ENCODE data around the gene NBL1.

DNA sequence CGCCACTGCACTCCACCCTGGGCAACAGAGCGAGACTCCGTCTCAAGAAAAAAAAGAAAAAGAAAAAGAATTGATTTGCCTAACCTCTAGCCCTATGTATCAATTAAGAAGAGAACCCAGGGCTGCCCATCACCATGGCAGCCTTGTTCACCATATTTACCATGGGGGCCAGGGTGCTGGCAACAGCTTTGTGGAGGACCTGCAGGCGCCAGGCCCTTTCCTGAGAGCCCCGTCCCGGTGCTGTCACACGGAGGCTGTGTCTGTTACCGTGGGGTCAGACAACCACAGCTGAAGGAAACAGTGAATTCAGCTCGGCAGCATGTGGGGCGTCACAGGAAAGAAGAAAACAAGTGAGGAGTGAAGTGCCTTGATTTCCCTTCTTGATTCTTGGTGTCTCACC, 6.5 kb upstream of the NBL1 start:
- TF ChIP-seq, protein P1, sequence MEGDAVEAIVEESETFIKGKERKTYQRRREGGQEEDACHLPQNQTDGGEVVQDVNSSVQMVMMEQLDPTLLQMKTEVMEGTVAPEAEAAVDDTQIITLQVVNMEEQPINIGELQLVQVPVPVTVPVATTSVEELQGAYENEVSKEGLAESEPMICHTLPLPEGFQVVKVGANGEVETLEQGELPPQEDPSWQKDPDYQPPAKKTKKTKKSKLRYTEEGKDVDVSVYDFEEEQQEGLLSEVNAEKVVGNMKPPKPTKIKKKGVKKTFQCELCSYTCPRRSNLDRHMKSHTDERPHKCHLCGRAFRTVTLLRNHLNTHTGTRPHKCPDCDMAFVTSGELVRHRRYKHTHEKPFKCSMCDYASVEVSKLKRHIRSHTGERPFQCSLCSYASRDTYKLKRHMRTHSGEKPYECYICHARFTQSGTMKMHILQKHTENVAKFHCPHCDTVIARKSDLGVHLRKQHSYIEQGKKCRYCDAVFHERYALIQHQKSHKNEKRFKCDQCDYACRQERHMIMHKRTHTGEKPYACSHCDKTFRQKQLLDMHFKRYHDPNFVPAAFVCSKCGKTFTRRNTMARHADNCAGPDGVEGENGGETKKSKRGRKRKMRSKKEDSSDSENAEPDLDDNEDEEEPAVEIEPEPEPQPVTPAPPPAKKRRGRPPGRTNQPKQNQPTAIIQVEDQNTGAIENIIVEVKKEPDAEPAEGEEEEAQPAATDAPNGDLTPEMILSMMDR (conservative IDR thresholded peaks at IDR 0.05; ENCODE audit: low read depth in 2 of 2) = no peak
- TF ChIP-seq, protein P2, sequence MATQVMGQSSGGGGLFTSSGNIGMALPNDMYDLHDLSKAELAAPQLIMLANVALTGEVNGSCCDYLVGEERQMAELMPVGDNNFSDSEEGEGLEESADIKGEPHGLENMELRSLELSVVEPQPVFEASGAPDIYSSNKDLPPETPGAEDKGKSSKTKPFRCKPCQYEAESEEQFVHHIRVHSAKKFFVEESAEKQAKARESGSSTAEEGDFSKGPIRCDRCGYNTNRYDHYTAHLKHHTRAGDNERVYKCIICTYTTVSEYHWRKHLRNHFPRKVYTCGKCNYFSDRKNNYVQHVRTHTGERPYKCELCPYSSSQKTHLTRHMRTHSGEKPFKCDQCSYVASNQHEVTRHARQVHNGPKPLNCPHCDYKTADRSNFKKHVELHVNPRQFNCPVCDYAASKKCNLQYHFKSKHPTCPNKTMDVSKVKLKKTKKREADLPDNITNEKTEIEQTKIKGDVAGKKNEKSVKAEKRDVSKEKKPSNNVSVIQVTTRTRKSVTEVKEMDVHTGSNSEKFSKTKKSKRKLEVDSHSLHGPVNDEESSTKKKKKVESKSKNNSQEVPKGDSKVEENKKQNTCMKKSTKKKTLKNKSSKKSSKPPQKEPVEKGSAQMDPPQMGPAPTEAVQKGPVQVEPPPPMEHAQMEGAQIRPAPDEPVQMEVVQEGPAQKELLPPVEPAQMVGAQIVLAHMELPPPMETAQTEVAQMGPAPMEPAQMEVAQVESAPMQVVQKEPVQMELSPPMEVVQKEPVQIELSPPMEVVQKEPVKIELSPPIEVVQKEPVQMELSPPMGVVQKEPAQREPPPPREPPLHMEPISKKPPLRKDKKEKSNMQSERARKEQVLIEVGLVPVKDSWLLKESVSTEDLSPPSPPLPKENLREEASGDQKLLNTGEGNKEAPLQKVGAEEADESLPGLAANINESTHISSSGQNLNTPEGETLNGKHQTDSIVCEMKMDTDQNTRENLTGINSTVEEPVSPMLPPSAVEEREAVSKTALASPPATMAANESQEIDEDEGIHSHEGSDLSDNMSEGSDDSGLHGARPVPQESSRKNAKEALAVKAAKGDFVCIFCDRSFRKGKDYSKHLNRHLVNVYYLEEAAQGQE (IDR thresholded peaks at IDR 0.05; ENCODE audit: unreplicated experiment) = no peak

Measured in GM23338 (cell line).